B cell (primary cell): ENCODE data around the gene SEPSECS. TPM values are rescaled to one million over a fixed set of nuclear protein-coding genes. Genes with fewer than 3 reads are reported as not detected.

Experiments used
- ATAC-seq: fragments of 200-7000 bp; cut with Tn5 transposase; one replicate; pipeline ENCODE4 v1.10.0; 2021; ENCODE audit warnings: low read depth, mild to moderate bottlenecking, moderate number of reproducible peaks, moderate library complexity
- CTCF ChIA-PET: fragments of 350-600 bp; sonication (Branson Sonifier 250); formaldehyde crosslinking; loops from one replicate; lab custom pipeline; 2021; ENCODE audit warnings: antibody characterized with exemption, inconsistent platforms; lab: Charles Lee
- POLR2A ChIA-PET: fragments of 350-600 bp; sonication (Branson Sonifier 250); formaldehyde crosslinking; loops from one replicate; lab custom pipeline; 2021; ENCODE audit warnings: antibody characterized with exemption; lab: Charles Lee
- DNase-seq: peaks from one replicate; pipeline ENCODE4 v3.0.0; 2013
- H2AFZ ChIP-seq: 2 replicates; pipeline ENCODE4 v1.6.1; 2012; ENCODE audit warnings: mild to moderate bottlenecking, low read depth, low read length; ENCODE audit not compliant: insufficient read depth, poor library complexity, severe bottlenecking
- H3K27ac ChIP-seq, 2 donors: 1 replicate in 1 of 2; 2 replicates in 1 of 2; pipeline ENCODE4 v1.5.1; 2012 to 2013; ENCODE audit warnings: low read length in 2 of 2, mild to moderate bottlenecking in 2 of 2, moderate library complexity in 1 of 2
- H3K27me3 ChIP-seq, 4 experiments: fragments of 200-600 bp in 1 of 4; sonication (generic) in 1 of 4; replicated peaks in 1 of 4; 1 replicate in 2 of 4; 2 replicates in 2 of 4; pipeline versions ENCODE4 v1.6.1 to v1.7.0; 2013 to 2016; ENCODE audit warnings: low read length in 3 of 4, mild to moderate bottlenecking in 2 of 4, mixed read lengths in 1 of 4, moderate library complexity in 1 of 4; ENCODE audit not compliant: insufficient read depth in 4 of 4, control insufficient read depth in 3 of 4; ENCODE audit errors: control extremely low read depth in 1 of 4
- H3K36me3 ChIP-seq, 2 experiments: replicated peaks in 1 of 2; 1 replicate in 1 of 2; 2 replicates in 1 of 2; pipeline versions ENCODE4 v1.6.1 to v1.7.1; 2013; ENCODE audit warnings: low read length in 1 of 2; ENCODE audit not compliant: insufficient read depth in 2 of 2, control insufficient read depth in 1 of 2; ENCODE audit errors: control extremely low read depth in 1 of 2, extremely low read depth in 1 of 2
- H3K4me1 ChIP-seq, 2 donors: fragments of 200-600 bp in 1 of 2; sonication (generic) in 1 of 2; 1 replicate in 1 of 2; 2 replicates in 1 of 2; pipeline versions ENCODE4 v1.5.1 to v1.6.1; 2013 to 2017; ENCODE audit warnings: low read length in 2 of 2; ENCODE audit not compliant: control insufficient read depth in 2 of 2, insufficient read depth in 2 of 2
- H3K4me2 ChIP-seq: replicated peaks from 2 replicates; pipeline ENCODE3; 2012; ENCODE audit warnings: mild to moderate bottlenecking, low read depth, low read length; ENCODE audit not compliant: poor library complexity, severe bottlenecking
- H3K4me3 ChIP-seq, 5 experiments: fragments of 200-600 bp in 1 of 5; sonication (generic) in 1 of 5; 1 replicate in 3 of 5; 2 replicates in 2 of 5; pipeline versions ENCODE4 v1.5.1 to v1.7.0; 2011 to 2016; ENCODE audit warnings: low read length in 4 of 5, mild to moderate bottlenecking in 4 of 5, low read depth in 2 of 5, control low read depth in 1 of 5, moderate library complexity in 1 of 5; ENCODE audit not compliant: insufficient read depth in 1 of 5; ENCODE audit errors: control extremely low read depth in 1 of 5, extremely low read depth in 1 of 5
- H3K79me2 ChIP-seq: fragments of 200-600 bp; sonication (generic); one replicate; pipeline ENCODE4 v1.6.0; 2016; ENCODE audit warnings: low read length; ENCODE audit not compliant: control insufficient read depth, insufficient read depth
- H3K9ac ChIP-seq: fragments of 200-600 bp; sonication (generic); 2 replicates; pipeline ENCODE4 v1.6.1; 2017; ENCODE audit warnings: mild to moderate bottlenecking, low read length, moderate library complexity
- H3K9me3 ChIP-seq, 3 donors: one replicate each; pipeline versions ENCODE4 v1.6.1 to v1.7.1; 2013; ENCODE audit warnings: low read length in 2 of 3; ENCODE audit not compliant: control insufficient read depth in 2 of 3, insufficient read depth in 1 of 3; ENCODE audit errors: control extremely low read depth in 1 of 3
- H4K20me1 ChIP-seq: 2 replicates; pipeline ENCODE4 v1.6.0; 2012; ENCODE audit warnings: mild to moderate bottlenecking, low read length; ENCODE audit not compliant: insufficient read depth, control insufficient read depth, poor library complexity, severe bottlenecking
- H3K27ac Mint-ChIP-seq: one replicate; pipeline ENCODE4 v1.8.0; 2021; ENCODE audit warnings: mixed read lengths
- H3K27me3 Mint-ChIP-seq: one replicate; pipeline ENCODE4 v1.8.0; 2021; ENCODE audit warnings: mixed read lengths
- H3K4me1 Mint-ChIP-seq: one replicate; pipeline ENCODE4 v1.8.0; 2021; ENCODE audit warnings: mixed read lengths
- H3K4me3 Mint-ChIP-seq: one replicate; pipeline ENCODE4 v1.8.0; 2021; ENCODE audit warnings: mixed read lengths
- H3K9me3 Mint-ChIP-seq: one replicate; pipeline ENCODE4 v1.8.0; 2022; ENCODE audit warnings: mixed read lengths; ENCODE audit not compliant: insufficient read depth
- CTCF ChIP-seq: fragments of 200-600 bp; IDR thresholded peaks from one replicate; pipeline ENCODE4 v1.8.0; 2022; ENCODE audit warnings: antibody characterized with exemption, mild to moderate bottlenecking
- EZH2 ChIP-seq: IDR thresholded peaks from 2 replicates; pipeline ENCODE4 v1.6.1; 2012; ENCODE audit warnings: borderline replicate concordance, low read depth, mild to moderate bottlenecking, moderate library complexity, low read length; ENCODE audit not compliant: insufficient read depth, poor library complexity, severe bottlenecking
- WGBS: methylation state at CpG from one replicate; pipeline ENCODE4 v1.1.5; 2013; ENCODE audit warnings: missing lambda C conversion rate; ENCODE audit not compliant: insufficient coverage; 5-methylcytosine and 5-hydroxymethylcytosine counted together
- intact Hi-C: fragments of 100-400 bp; cut with micrococcal nuclease; formaldehyde crosslinking; loops from one replicate; pipeline ENCODE4 v1.10.0; 2022
- polyA plus RNA-seq: library from polyadenylated mRNA; depleted of rRNA; stranded (reverse); fragments of >200 nt; gene quantifications from 2 replicates; pipeline ENCODE4 v1.2.3, GENCODE V29; 2012
- total RNA-seq, 2 donors: library from RNA; stranded (reverse); fragments of 120-200 nt in 1 of 2; gene quantifications; 1 replicate in 1 of 2; 2 replicates in 1 of 2; pipeline versions ENCODE4 v1.2.3 to v1.2.4, GENCODE V29; 2013 to 2022

The SEPSECS gene
- total and polyA plus RNA-seq, 2 donors (not counting 1 experiment from before 2014, with no cell fraction given): 6.2 to 17.0 TPM

GRCh38 chr4:25165916-25166315, 5.7 kb upstream of the SEPSECS start:
- H3K9me3 Mint-ChIP-seq: no peaks in the 10 kb centered on the region
- intact Hi-C loops: loop anchor here (10.0 kb wide), 1 partner anchor 749 kb away; the partner anchor contains the start of gene SMIM20
- H3K4me3 Mint-ChIP-seq: no peak overlapping the region
- Histone ChIP-seq H3K9ac (no peak overlapping the region), H3K4me1 (peaks cover 12 to 13% of the 10 kb centered on the region in 2 donors), H3K79me2 (peaks cover 22% of the 10 kb centered on the region), H3K27me3 (no peaks in the 10 kb centered on the region), H3K27ac (no peak overlapping the region), H3K4me2 (no peak overlapping the region), H3K4me3 (no peak overlapping the region), H3K9me3 (no peaks in the 10 kb centered on the region), H2AFZ (no peak overlapping the region), H4K20me1 (no peaks in the 10 kb centered on the region), H3K36me3 (peaks cover 2 to 15% of the 10 kb centered on the region in 2 experiments)
- no peaks in the 10 kb centered on the region for H3K27me3 Mint-ChIP-seq
- ChIA-PET POLR2A (no interaction called here), CTCF (no interaction called here)
- TF ChIP-seq EZH2 (no peak), CTCF (no peak)
- 100% methylated on average over 4 of the region's 4 CpGs for WGBS
- no peak for DNase-seq
- H3K4me1 Mint-ChIP-seq: peaks cover 23% of the 10 kb centered on the region
- no peak for ATAC-seq
- H3K27ac Mint-ChIP-seq: no peak overlapping the region

- no peak overlapping the region for H3K27ac ChIP-seq
- no peak for TF ChIP-seq EZH2
- ATAC-seq (no peak), DNase-seq (no peak)
- intact Hi-C loops: loop anchor here (10.0 kb wide), 1 partner anchor 752 kb away; the partner anchor contains the start of gene SMIM20
- H3K4me3 Mint-ChIP-seq: no peak overlapping the region
- no peaks in the 10 kb centered on the region for H4K20me1 ChIP-seq
- H3K9ac ChIP-seq: no peak overlapping the region
- H3K4me1 ChIP-seq: peaks cover 20 to 24% of the 10 kb centered on the region in 2 donors
- H3K27me3 ChIP-seq: no peaks in the 10 kb centered on the region
- H3K36me3 ChIP-seq: peaks cover 2 to 15% of the 10 kb centered on the region in 2 experiments
- CTCF ChIA-PET: interaction anchor here (1.0 to 1.9 kb wide), 2 partner anchors 70 to 149 kb away, joined by 6 to 8 read pairs; partner anchors contain the start of genes PI4K2B and ZCCHC4
- no peak overlapping the region for H2AFZ ChIP-seq
- H3K4me2 ChIP-seq: no peak overlapping the region
- no peak overlapping the region for H3K27ac Mint-ChIP-seq
- no peak overlapping the region for H3K4me3 ChIP-seq
- H3K9me3 Mint-ChIP-seq: no peaks in the 10 kb centered on the region
- 88% methylated on average over 1 of the region's 1 CpG for whole genome bisulfite sequencing
- POLR2A ChIA-PET: no interaction called here
- peaks cover 40% of the 10 kb centered on the region for H3K4me1 Mint-ChIP-seq
- peaks cover 28% of the 10 kb centered on the region for H3K79me2 ChIP-seq
- no peaks in the 10 kb centered on the region for H3K9me3 ChIP-seq
- no peaks in the 10 kb centered on the region for H3K27me3 Mint-ChIP-seq
These were observed 2.9 kb upstream of the SEPSECS start for GRCh38 chr4:25163196-25163595.
